OCI-LY1 (cell line): Measurements from ENCODE around the gene PLEKHM1.
"Not testable (repeated sequence)": the region's sequence is repeated elsewhere in the genome, so short reads cannot be mapped to it uniquely, and the experiment has no call there.

ENCODE experiments used
- EZH2 ChIP-seq: fragments of 200-600 bp; sonication (generic), shearing (Covaris generic); IDR thresholded peaks from 2 replicates; pipeline ENCODE4 v1.8.0; 2017; ENCODE audit warnings: borderline replicate concordance, mixed run types, mild to moderate bottlenecking, antibody characterized with exemption, low read length, moderate library complexity, mixed read lengths
- TF ChIP-seq, protein P1 (sequence below): fragments of 200-600 bp; sonication (generic), shearing (Covaris generic); IDR thresholded peaks from 2 replicates; pipeline ENCODE4 v1.5.1; 2017; ENCODE audit warnings: mild to moderate bottlenecking, antibody characterized with exemption, low read length, moderate library complexity, mixed read lengths

GRCh38 chr17:45440839-45441515, 49.5 kb downstream of the PLEKHM1 start:
- TF ChIP-seq, protein P1, sequence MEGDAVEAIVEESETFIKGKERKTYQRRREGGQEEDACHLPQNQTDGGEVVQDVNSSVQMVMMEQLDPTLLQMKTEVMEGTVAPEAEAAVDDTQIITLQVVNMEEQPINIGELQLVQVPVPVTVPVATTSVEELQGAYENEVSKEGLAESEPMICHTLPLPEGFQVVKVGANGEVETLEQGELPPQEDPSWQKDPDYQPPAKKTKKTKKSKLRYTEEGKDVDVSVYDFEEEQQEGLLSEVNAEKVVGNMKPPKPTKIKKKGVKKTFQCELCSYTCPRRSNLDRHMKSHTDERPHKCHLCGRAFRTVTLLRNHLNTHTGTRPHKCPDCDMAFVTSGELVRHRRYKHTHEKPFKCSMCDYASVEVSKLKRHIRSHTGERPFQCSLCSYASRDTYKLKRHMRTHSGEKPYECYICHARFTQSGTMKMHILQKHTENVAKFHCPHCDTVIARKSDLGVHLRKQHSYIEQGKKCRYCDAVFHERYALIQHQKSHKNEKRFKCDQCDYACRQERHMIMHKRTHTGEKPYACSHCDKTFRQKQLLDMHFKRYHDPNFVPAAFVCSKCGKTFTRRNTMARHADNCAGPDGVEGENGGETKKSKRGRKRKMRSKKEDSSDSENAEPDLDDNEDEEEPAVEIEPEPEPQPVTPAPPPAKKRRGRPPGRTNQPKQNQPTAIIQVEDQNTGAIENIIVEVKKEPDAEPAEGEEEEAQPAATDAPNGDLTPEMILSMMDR = not testable (repeated sequence)
- not testable (repeated sequence) for TF ChIP-seq EZH2
